ENCODE measurements around the gene C7orf57.

DNA sequence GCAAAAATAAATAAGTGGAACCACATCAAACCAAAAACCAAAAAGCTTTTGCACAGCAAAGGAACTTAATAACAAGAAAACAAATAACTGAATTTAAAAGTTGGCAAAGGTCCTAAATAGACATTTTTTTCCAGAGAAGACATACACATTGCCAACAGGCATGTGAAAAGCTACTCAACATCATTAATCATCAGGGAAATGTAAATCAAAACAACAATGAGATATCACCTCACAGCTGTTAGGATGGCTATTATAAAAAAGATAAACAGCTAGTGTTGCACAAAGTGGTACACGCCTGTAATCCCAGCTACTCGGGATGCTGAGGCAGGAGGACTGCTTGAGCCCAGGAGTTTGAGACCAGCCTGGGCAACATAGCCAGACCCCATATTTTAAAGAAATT lies 4.2 kb upstream of the C7orf57 start:
- TF ChIP-seq POLR2AphosphoS5 (IDR thresholded peaks at IDR 0.05; ENCODE audit: borderline replicate concordance, low read depth, low read length) (no peak), EZH2 (IDR thresholded peaks at IDR 0.05) (no peak), FOXP2 (optimal IDR thresholded peaks at IDR 0.05; ENCODE audit: control extremely low read depth, extremely low read length, insufficient read depth) (no peak)
